ENCODE results near the gene ASPDH. TPM values are rescaled to one million over a fixed set of nuclear protein-coding genes. Genes with fewer than 3 reads are reported as not detected.
"Not testable (repeated sequence)": the region's sequence is repeated elsewhere in the genome, so short reads cannot be mapped to it uniquely, and the experiment has no call there.

Gene ASPDH
- total RNA-seq, 1 donor from 2014 or later, result not detected

DNA sequence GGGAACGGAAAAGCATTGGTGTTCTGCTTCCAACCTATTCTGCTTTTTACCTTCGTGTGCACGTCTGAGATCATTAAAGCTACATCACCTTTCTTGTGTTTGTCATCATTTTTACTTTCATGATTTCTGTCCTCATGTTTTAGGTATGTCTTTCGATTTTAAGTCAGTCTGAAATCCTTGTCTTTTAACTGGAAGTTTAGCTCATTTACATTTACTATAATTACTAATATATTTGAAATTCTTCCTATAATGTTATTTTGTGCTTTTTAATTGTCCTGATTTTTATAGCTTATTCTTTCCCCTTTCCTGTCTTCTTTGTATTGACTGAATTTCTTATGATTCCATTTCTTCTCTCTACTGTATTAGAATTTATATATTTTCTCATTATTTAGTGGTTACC lies 19.2 kb upstream of the ASPDH start:
- no peaks in the 10 kb centered on the region for H3K36me3 ChIP-seq (ENCODE audit: control insufficient read depth, insufficient read depth, low read length)
- no peaks in the 10 kb centered on the region for H3K27me3 ChIP-seq (ENCODE audit: control insufficient read depth, insufficient read depth, low read length)
- no peak for DNase-seq (ENCODE audit: low read depth)
- no peak overlapping the region for H3K4me3 ChIP-seq (ENCODE audit: low read depth, low read length)
- TF ChIP-seq, protein P1, sequence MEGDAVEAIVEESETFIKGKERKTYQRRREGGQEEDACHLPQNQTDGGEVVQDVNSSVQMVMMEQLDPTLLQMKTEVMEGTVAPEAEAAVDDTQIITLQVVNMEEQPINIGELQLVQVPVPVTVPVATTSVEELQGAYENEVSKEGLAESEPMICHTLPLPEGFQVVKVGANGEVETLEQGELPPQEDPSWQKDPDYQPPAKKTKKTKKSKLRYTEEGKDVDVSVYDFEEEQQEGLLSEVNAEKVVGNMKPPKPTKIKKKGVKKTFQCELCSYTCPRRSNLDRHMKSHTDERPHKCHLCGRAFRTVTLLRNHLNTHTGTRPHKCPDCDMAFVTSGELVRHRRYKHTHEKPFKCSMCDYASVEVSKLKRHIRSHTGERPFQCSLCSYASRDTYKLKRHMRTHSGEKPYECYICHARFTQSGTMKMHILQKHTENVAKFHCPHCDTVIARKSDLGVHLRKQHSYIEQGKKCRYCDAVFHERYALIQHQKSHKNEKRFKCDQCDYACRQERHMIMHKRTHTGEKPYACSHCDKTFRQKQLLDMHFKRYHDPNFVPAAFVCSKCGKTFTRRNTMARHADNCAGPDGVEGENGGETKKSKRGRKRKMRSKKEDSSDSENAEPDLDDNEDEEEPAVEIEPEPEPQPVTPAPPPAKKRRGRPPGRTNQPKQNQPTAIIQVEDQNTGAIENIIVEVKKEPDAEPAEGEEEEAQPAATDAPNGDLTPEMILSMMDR (IDR thresholded peaks at IDR 0.05; ENCODE audit: insufficient read depth, low read length, poor library complexity, severe bottlenecking), result no peak

DNA sequence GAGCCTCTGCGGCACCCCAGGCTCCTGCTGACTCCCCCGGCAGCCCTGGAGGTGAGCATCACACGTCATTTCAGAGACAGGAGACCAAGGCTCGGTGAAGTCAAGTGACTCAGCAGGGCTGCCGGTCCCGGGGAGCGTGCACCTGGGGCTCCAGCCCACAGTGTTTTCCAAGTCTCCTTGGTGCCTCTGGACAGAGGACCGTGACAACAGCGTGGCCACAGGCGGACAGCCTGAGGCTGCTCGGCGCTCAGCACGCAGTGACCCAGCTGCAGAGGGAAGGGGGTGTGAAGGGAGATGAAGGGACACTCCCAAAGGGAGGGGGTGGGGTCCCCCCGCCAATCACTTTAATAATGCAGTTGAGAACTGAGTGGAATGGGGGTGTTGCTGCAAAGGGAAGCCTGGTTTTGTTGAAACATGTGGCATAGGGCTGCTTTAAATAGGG lies 17.5 kb upstream of the ASPDH start:
- TF ChIP-seq, protein P1 (IDR thresholded peaks at IDR 0.05; ENCODE audit: insufficient read depth, low read length, poor library complexity, severe bottlenecking), result no peak
- no peak for DNase-seq (ENCODE audit: low read depth)
- Histone ChIP-seq H3K27me3 (ENCODE audit: control insufficient read depth, insufficient read depth, low read length) (no peaks in the 10 kb centered on the region), H3K4me3 (ENCODE audit: low read depth, low read length) (no peak overlapping the region), H3K36me3 (ENCODE audit: control insufficient read depth, insufficient read depth, low read length) (no peaks in the 10 kb centered on the region)

DNA sequence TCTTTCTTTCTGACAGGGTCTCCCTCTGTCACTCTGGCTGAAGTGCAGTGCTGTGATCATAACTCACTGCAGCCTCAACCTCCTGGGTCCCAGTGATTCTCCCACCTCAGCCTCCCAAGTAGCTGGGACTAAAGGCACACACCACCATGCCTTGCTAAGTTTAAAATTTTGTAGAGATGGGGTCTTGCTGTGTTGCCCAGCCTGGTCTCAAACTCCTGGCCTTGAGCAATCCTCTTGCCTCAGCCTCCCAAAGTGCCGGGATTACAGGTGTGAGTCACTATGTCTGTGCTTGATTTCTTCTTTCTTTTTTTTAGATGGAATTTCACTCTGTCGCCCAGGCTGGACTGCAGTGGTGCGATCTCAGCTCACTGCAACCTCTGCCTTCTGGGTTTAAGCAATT lies 14.3 kb upstream of the ASPDH start:
- not testable (repeated sequence) for H3K36me3 ChIP-seq (ENCODE audit: control insufficient read depth, insufficient read depth, low read length); H3K27me3 ChIP-seq (ENCODE audit: control insufficient read depth, insufficient read depth, low read length); DNase-seq (ENCODE audit: low read depth)

DNA sequence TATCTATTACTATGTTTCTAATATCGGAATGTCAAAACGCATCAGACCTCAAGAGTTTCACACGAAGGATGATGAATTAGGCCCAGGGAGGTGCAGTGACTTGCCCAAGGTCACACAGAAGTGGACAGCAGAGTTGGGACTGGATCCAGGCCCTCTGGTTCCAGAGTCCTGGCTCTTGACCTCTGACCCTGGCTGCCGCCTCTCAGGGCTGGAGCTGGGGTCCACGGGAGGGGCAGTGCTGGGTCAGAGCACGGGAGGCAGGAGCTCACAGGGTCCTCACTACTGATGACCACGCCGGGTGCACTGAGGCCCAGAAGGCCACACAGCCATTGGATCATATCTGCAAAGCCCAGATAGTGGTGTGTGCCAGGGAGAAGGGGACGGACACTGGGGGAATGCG lies 9.2 kb upstream of the ASPDH start:
- H3K27me3 ChIP-seq (ENCODE audit: control insufficient read depth, insufficient read depth, low read length), result no peaks in the 10 kb centered on the region
- TF ChIP-seq, protein P1 (IDR thresholded peaks at IDR 0.05; ENCODE audit: insufficient read depth, low read length, poor library complexity, severe bottlenecking), result no peak
- DNase-seq (ENCODE audit: low read depth), result no peak

More for the DNA sequence above, 14.3 kb upstream of the ASPDH start:
- not testable (repeated sequence) for H3K4me3 ChIP-seq (ENCODE audit: low read depth, low read length)

DNA sequence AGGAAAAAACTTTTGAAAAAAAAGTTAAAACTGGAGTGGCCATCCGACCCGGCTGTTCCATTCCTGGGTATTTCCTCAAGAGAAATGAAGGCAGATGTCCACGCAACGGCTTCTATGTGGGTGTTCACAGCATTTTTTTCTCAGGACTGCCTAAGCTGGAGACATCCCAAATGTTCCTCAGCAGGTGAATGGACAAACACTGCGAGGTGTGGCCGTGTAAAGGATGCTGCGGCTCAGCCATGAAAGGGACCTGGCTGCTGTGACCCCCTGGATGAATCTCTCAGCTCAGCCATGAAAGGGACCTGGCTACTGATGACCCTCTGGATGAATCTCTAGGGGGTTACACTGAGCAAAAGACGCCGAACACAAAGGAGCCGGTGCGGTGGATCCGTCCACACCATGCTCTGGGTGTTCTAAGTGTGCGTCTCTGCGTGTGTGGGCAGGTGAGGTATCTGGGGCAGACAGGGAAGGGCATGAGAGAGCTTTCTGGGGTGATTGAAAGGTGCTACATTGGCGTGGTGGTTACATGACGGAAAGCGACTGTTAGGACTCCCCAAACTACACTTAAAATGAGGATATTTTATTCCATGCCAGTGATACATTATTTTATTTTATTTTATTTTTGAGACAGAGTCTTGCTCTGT lies 7.2 kb upstream of the ASPDH start:
- Histone ChIP-seq H3K36me3 (ENCODE audit: control insufficient read depth, insufficient read depth, low read length) (no peaks in the 10 kb centered on the region), H3K4me3 (ENCODE audit: low read depth, low read length) (no peak overlapping the region), H3K27me3 (ENCODE audit: control insufficient read depth, insufficient read depth, low read length) (no peaks in the 10 kb centered on the region)
- DNase-seq (ENCODE audit: low read depth), result no peak
- TF ChIP-seq, protein P1 (IDR thresholded peaks at IDR 0.05; ENCODE audit: insufficient read depth, low read length, poor library complexity, severe bottlenecking), result no peak

More for the DNA sequence above, 9.2 kb upstream of the ASPDH start:
- no peak overlapping the region for H3K4me3 ChIP-seq (ENCODE audit: low read depth, low read length)
- H3K36me3 ChIP-seq (ENCODE audit: control insufficient read depth, insufficient read depth, low read length), result no peaks in the 10 kb centered on the region

DNA sequence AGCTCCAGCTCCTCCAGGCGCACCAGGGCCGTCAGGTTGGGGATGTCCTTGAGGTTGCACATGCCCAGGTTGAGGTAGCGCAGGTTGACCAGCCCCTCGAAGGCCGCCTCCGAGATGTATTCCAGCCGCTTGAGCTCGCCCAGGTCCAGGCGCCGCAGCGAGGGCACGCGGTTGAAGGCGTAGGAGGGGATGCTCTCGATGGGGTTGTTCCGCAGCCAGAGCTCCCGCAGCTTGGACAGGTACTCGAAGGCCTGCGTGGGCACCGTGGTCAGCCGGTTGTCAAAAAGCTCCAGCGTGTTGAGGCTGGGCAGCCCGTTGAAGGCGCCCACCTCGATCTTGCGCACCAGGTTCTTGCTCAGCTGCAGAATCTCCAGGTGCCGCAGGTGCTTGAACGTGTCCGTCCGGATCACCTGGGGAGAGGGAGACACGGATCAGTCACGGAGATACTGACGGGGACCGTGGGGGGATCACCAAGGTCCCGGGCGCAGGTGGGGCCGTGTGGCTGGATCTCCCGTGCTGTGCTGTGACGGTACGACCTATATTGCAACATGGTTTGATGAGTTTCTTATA lies 5.4 kb upstream of the ASPDH start:
- H3K36me3 ChIP-seq (ENCODE audit: control insufficient read depth, insufficient read depth, low read length), result no peaks in the 10 kb centered on the region
- DNase-seq (ENCODE audit: low read depth), result no peak
- TF ChIP-seq, protein P1 (IDR thresholded peaks at IDR 0.05; ENCODE audit: insufficient read depth, low read length, poor library complexity, severe bottlenecking), result no peak
- H3K27me3 ChIP-seq (ENCODE audit: control insufficient read depth, insufficient read depth, low read length), result peaks cover 3% of the 10 kb centered on the region
- H3K4me3 ChIP-seq (ENCODE audit: low read depth, low read length), result no peak overlapping the region

All from kidney epithelial cell (primary cell).